AG04450 (cell line): ENCODE data around the gene OR10AD1. TPM values are rescaled to one million over a fixed set of nuclear protein-coding genes. Genes with fewer than 3 reads are reported as not detected.
"Not testable (repeated sequence)": the region's sequence is repeated elsewhere in the genome, so short reads cannot be mapped to it uniquely, and the experiment has no call there.

Experiments used
- CTCF ChIA-PET: fragments of 300-600, 350-600 bp; formaldehyde crosslinking; extraction: SDS; loops from one replicate; lab custom pipeline; 2022; ENCODE audit warnings: antibody characterized with exemption, inconsistent platforms; lab: Charles Lee
- POLR2A ChIA-PET: fragments of 350-600 bp; formaldehyde crosslinking; extraction: SDS; loops from one replicate; lab custom pipeline; 2021; ENCODE audit warnings: antibody characterized with exemption, inconsistent platforms; lab: Yijun Ruan, JAX
- DNase-seq: peaks from one replicate; pipeline ENCODE4 v3.0.0-alpha.2; 2011; ENCODE audit warnings: low read depth, low spot score
- H3K27ac ChIP-seq: one replicate; pipeline ENCODE4 v1.5.1; 2012; ENCODE audit warnings: low read depth, low read length, control low read depth
- H3K27me3 ChIP-seq: one replicate; pipeline ENCODE4 v1.6.0; 2012; ENCODE audit warnings: low read length; ENCODE audit not compliant: control insufficient read depth, insufficient read depth
- H3K4me3 ChIP-seq: 2 replicates; pipeline ENCODE4 v1.5.1; 2011; ENCODE audit warnings: mild to moderate bottlenecking, low read depth, low read length, control low read depth
- H3K9me3 ChIP-seq: 2 replicates; pipeline ENCODE4 v1.5.1; 2012; ENCODE audit warnings: low read length; ENCODE audit not compliant: control insufficient read depth, insufficient read depth
- CTCF ChIP-seq: IDR thresholded peaks from 2 replicates; pipeline ENCODE4 v1.5.1; 2011; ENCODE audit warnings: low read depth, low read length, control low read depth, inconsistent platforms
- polyA plus RNA-seq: library from polyadenylated mRNA; depleted of rRNA; stranded (reverse); fragments of >200 nt; gene quantifications from 2 replicates; pipeline ENCODE4 v1.2.3, GENCODE V29; 2011; rRNA removed

OR10AD1 gene
- polyA plus RNA-seq, 1 experiment = not detected

- DNase-seq = peak; percentile 96
- Histone ChIP-seq H3K27me3 (no peaks in the 10 kb centered on the region), H3K4me3 (peak within 1 kb of the TSS; percentile 99), H3K27ac (peak within 1 kb of the TSS; percentile 31), H3K9me3 (no peaks in the 10 kb centered on the region)
- POLR2A ChIA-PET = interaction anchor here (0.6 to 1.9 kb wide), 5 partner anchors 9 to 525 kb away, joined by 3 to 10 read pairs (median 7); partner anchors contain the start of gene SENP1
- TF ChIP-seq CTCF = peak; percentile 49
- CTCF ChIA-PET = interaction anchor here (0.5 to 2.4 kb wide), 16 partner anchors 9 to 460 kb away, joined by 3 to 11 read pairs (median 4); partner anchors contain the start of genes CCDC184 and PFKM
Measured at GRCh38 chr12:48157018-48157888, 45.8 kb downstream of the OR10AD1 start, which contains the start of gene ASB8. ASB8 (minus strand) TSS chr12:48157515; CDS start chr12:48153496, 4,019 bp downstream.

GRCh38 chr12:48156652-48157017 lies 46.5 kb downstream of the OR10AD1 start:
- ChIA-PET POLR2A (interaction anchor here (0.6 to 1.9 kb wide), 3 partner anchors 10 to 526 kb away, joined by 3 to 10 read pairs (median 8); partner anchors contain the start of gene SENP1), CTCF (interaction anchor here (0.6 to 2.3 kb wide), 7 partner anchors 11 to 461 kb away, joined by 3 to 11 read pairs (median 5); partner anchors contain the start of genes CCDC184 and PFKM)
- Histone ChIP-seq H3K27ac (peak overlapping the region; percentile 31), H3K4me3 (peak overlapping the region; percentile 99), H3K9me3 (no peaks in the 10 kb centered on the region), H3K27me3 (no peaks in the 10 kb centered on the region)
- no peak for DNase-seq
- no peak for TF ChIP-seq CTCF

GRCh38 chr12:48155786-48156185 lies 47.3 kb downstream of the OR10AD1 start:
- H3K9me3 ChIP-seq, H3K27ac ChIP-seq, DNase-seq, H3K27me3 ChIP-seq, H3K4me3 ChIP-seq: not testable (repeated sequence)
- ChIA-PET POLR2A (interaction anchor here (1.1 kb wide), 1 partner anchor 14 kb away, joined by 5 read pairs; no protein-coding TSS in a partner anchor), CTCF (interaction anchor here (2.3 kb wide), 1 partner anchor 71 kb away, joined by 8 read pairs; no protein-coding TSS in a partner anchor)

Other genes starting within 250 kb of the OR10AD1 start
- gene TMEM106C, start 239.7 kb downstream of the OR10AD1 start, polyA plus RNA-seq = 93.7 and 96.3 TPM in 2 replicates
- not detected in 2 replicates for gene COL2A1, start 198.8 kb downstream of the OR10AD1 start, polyA plus RNA-seq
- 23.4 and 26.4 TPM in 2 replicates for gene SENP1, start 97.2 kb downstream of the OR10AD1 start, polyA plus RNA-seq
- gene PFKM, start 83.9 kb downstream of the OR10AD1 start, polyA plus RNA-seq = 58.4 and 62.1 TPM in 2 replicates
- gene ASB8, start 45.8 kb downstream of the OR10AD1 start, polyA plus RNA-seq = 30.1 and 34.2 TPM in 2 replicates
- 0.24 and 0.32 TPM in 2 replicates for gene CCDC184, start 19.6 kb downstream of the OR10AD1 start, polyA plus RNA-seq
- 6.3 and 6.6 TPM in 2 replicates for gene ZNF641, start 147.6 kb upstream of the OR10AD1 start, polyA plus RNA-seq